ENCODE results near the gene NFKBIE. TPM values are rescaled to one million over a fixed set of nuclear protein-coding genes. Genes with fewer than 3 reads are reported as not detected.

Gene NFKBIE
- total and polyA plus RNA-seq, 9 of the 15 experiments (the other 6 are each of a cell fraction or from before 2014, with no cell fraction given): 2.1 to 16.4 (median 11.7) TPM

DNA sequence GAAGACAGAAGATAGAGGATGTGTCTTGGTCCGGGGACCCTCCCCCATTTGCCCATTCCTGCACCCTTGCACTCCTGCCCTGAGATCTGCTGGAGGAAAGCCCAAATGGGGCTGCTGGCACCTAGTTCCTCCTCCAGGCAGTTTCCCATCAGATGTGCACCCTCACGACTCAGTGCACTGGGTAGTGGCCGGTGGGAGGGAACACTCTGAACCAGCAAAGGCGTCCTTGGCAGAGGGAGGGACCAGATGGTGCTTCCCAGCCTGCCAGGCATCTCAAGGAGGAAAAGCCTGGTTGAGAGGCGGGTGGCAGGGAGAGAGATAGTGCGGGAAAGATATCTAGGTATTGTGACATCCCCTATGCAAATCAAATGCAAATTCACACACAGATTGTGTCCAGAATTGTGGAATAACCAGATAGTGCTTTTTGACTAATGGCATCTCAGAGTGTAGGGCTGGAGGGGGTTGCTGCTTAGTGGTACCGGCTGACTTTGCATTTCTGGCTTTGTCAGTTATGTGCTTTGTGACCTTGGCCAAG lies 24.4 kb upstream of the NFKBIE start (continued):
- TF ChIP-seq, protein P1, sequence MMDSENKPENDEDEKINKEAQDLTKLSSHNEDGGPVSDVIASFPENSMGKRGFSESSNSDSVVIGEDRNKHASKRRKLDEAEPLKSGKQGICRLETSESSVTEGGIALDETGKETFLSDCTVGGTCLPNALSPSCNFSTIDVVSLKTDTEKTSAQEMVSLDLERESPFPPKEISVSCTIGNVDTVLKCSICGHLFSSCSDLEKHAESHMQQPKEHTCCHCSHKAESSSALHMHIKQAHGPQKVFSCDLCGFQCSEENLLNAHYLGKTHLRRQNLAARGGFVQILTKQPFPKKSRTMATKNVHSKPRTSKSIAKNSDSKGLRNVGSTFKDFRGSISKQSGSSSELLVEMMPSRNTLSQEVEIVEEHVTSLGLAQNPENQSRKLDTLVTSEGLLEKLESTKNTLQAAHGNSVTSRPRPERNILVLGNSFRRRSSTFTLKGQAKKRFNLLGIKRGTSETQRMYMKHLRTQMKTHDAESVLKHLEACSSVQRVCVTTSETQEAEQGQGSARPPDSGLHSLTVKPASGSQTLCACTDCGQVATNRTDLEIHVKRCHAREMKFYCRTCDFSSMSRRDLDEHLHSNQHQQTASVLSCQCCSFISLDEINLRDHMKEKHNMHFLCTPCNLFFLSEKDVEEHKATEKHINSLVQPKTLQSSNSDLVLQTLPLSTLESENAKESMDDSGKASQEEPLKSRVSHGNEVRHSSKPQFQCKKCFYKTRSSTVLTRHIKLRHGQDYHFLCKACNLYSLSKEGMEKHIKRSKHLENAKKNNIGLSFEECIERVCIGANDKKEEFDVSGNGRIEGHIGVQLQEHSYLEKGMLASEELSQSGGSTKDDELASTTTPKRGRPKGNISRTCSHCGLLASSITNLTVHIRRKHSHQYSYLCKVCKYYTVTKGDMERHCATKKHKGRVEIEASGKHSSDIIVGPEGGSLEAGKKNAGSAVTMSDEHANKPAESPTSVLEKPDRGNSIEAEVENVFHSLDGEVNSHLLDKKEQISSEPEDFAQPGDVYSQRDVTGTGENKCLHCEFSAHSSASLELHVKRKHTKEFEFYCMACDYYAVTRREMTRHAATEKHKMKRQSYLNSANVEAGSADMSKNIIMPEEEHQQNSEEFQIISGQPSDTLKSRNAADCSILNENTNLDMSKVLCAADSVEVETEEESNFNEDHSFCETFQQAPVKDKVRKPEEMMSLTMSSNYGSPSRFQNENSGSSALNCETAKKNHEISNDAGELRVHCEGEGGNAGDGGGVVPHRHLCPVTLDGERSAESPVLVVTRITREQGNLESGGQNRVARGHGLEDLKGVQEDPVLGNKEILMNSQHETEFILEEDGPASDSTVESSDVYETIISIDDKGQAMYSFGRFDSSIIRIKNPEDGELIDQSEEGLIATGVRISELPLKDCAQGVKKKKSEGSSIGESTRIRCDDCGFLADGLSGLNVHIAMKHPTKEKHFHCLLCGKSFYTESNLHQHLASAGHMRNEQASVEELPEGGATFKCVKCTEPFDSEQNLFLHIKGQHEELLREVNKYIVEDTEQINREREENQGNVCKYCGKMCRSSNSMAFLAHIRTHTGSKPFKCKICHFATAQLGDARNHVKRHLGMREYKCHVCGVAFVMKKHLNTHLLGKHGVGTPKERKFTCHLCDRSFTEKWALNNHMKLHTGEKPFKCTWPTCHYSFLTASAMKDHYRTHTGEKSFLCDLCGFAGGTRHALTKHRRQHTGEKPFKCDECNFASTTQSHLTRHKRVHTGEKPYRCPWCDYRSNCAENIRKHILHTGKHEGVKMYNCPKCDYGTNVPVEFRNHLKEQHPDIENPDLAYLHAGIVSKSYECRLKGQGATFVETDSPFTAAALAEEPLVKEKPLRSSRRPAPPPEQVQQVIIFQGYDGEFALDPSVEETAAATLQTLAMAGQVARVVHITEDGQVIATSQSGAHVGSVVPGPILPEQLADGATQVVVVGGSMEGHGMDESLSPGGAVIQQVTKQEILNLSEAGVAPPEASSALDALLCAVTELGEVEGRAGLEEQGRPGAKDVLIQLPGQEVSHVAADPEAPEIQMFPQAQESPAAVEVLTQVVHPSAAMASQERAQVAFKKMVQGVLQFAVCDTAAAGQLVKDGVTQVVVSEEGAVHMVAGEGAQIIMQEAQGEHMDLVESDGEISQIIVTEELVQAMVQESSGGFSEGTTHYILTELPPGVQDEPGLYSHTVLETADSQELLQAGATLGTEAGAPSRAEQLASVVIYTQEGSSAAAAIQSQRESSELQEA (IDR thresholded peaks at IDR 0.05; ENCODE audit: low read depth): no peak
- TF ChIP-seq DNMT1 (IDR thresholded peaks at IDR 0.05) (no peak), ZNF551 (CRISPR knock-in tag; IDR thresholded peaks at IDR 0.05) (no peak), ADNP (tag; IDR thresholded peaks at IDR 0.05) (no peak), ZFP36 (IDR thresholded peaks at IDR 0.05; ENCODE audit: low read depth, low read length, partially characterized antibody) (no peak), CEBPB (tag; IDR thresholded peaks at IDR 0.05) (peak; percentile 74), MYC (IDR thresholded peaks at IDR 0.05; ENCODE audit: low read depth, low read length) (no peak), MYC (CRISPR knock-in tag; IDR thresholded peaks at IDR 0.05; ENCODE audit: borderline replicate concordance, low read depth) (no peak), TCF15 (CRISPR knock-in tag; IDR thresholded peaks at IDR 0.05) (no peak), BCOR (IDR thresholded peaks at IDR 0.05) (peak; percentile 15; the same call in 1 of the 2 replicates), RBM25 (IDR thresholded peaks at IDR 0.05; ENCODE audit: low read depth, low read length, severe bottlenecking) (peak; percentile 50)
